Right atrium auricular region (tissue), 2 donors: ENCODE results near the gene ASF1B. TPM values are rescaled to one million over a fixed set of nuclear protein-coding genes. Genes with fewer than 3 reads are reported as not detected.
A peak's percentile ranks its signal among the peaks of the same experiment; 100 is the strongest.

ENCODE experiments used
- DNase-seq: peaks from one replicate; pipeline ENCODE4 v3.0.0-alpha.2; 2019; ENCODE audit warnings: low spot score
- H3K27ac ChIP-seq, 2 donors: fragments of 200-600 bp; sonication (generic); 1 replicate in 1 of 2; 2 replicates in 1 of 2; pipeline ENCODE4 v1.5.1; 2016 to 2019
- H3K27me3 ChIP-seq, 2 donors: fragments of 200-600 bp; sonication (generic); one replicate each; pipeline versions ENCODE4 v1.5.1 to v1.6.0; 2017 to 2019
- H3K36me3 ChIP-seq: fragments of 200-600 bp; sonication (generic); one replicate; pipeline ENCODE4 v1.5.1; 2016
- H3K4me1 ChIP-seq, 2 donors: fragments of 200-600 bp; sonication (generic); one replicate each; pipeline versions ENCODE4 v1.5.1 to v1.6.0; 2017 to 2019
- H3K4me3 ChIP-seq, 2 donors: fragments of 200-600 bp; sonication (generic); 1 replicate in 1 of 2; 2 replicates in 1 of 2; pipeline ENCODE4 v1.5.1; 2017 to 2019; ENCODE audit warnings: mild to moderate bottlenecking in 1 of 2, moderate library complexity in 1 of 2
- H3K9me3 ChIP-seq, 2 donors: fragments of 200-600 bp; sonication (generic); one replicate each; pipeline ENCODE4 v1.5.1; 2019
- CTCF ChIP-seq, 2 donors: fragments of 200-600 bp; sonication (generic); IDR thresholded peaks; one replicate each; pipeline ENCODE4 v1.5.1; 2019; ENCODE audit warnings: antibody characterized with exemption in 2 of 2
- total RNA-seq, 2 donors: library from RNA; depleted of rRNA; stranded (reverse); fragments of >200 nt; gene quantifications; one replicate each; pipeline ENCODE4 v1.1.0, GENCODE V29; 2016

The ASF1B gene
- total RNA-seq, 2 donors from 2014 or later, result 0.43 to 1.4 TPM

- Histone ChIP-seq H3K4me3 (peak overlapping the region in 1 of 2 donors; percentile 20), H3K27ac (no peak overlapping the region), H3K4me1 (peaks cover 0 to 23% of the 10 kb centered on the region in 2 donors), H3K36me3 (peaks cover 31% of the 10 kb centered on the region), H3K27me3 (no peaks in the 10 kb centered on the region), H3K9me3 (no peaks in the 10 kb centered on the region)
- TF ChIP-seq CTCF (IDR thresholded peaks at IDR 0.05), result no peak
- no peak for DNase-seq
Observed at GRCh38 chr19:14167576-14168138, 31.3 kb upstream of the ASF1B start.

- H3K27ac ChIP-seq, result no peak overlapping the region
- peaks cover 31% of the 10 kb centered on the region for H3K36me3 ChIP-seq
- TF ChIP-seq CTCF (IDR thresholded peaks at IDR 0.05), result no peak
Observed at GRCh38 chr19:14166999-14167575, 30.7 kb upstream of the ASF1B start.

GRCh38 chr19:14165990-14166830 is 29.8 kb upstream of the ASF1B start:
- Histone ChIP-seq H3K4me3 (no peak overlapping the region), H3K4me1 (peaks cover 0 to 23% of the 10 kb centered on the region in 2 donors), H3K27me3 (no peaks in the 10 kb centered on the region), H3K27ac (no peak overlapping the region), H3K36me3 (peaks cover 22% of the 10 kb centered on the region), H3K9me3 (no peaks in the 10 kb centered on the region)
- no peak for DNase-seq
- TF ChIP-seq CTCF (IDR thresholded peaks at IDR 0.05), result no peak

More at GRCh38 chr19:14166999-14167575, 30.7 kb upstream of the ASF1B start:
- no peaks in the 10 kb centered on the region for H3K9me3 ChIP-seq
- H3K27me3 ChIP-seq, result no peaks in the 10 kb centered on the region
- peaks cover 0 to 23% of the 10 kb centered on the region in 2 donors for H3K4me1 ChIP-seq
- DNase-seq, result no peak
- H3K4me3 ChIP-seq, result peak overlapping the region in 1 of 2 donors; percentile 20

GRCh38 chr19:14164724-14165493 is 28.5 kb upstream of the ASF1B start:
- Histone ChIP-seq H3K36me3 (peaks cover 12% of the 10 kb centered on the region), H3K27ac (no peak overlapping the region), H3K9me3 (no peaks in the 10 kb centered on the region), H3K4me1 (peaks cover 0 to 23% of the 10 kb centered on the region in 2 donors), H3K4me3 (no peak overlapping the region), H3K27me3 (no peaks in the 10 kb centered on the region)
- no peak for TF ChIP-seq CTCF (IDR thresholded peaks at IDR 0.05)
- no peak for DNase-seq

- TF ChIP-seq CTCF (IDR thresholded peaks at IDR 0.05), result no peak
- H3K27me3 ChIP-seq, result no peaks in the 10 kb centered on the region
- no peak for DNase-seq
- peaks cover 9% of the 10 kb centered on the region for H3K36me3 ChIP-seq
- no peak overlapping the region for H3K27ac ChIP-seq
- H3K4me3 ChIP-seq, result no peak overlapping the region
- H3K4me1 ChIP-seq, result peaks cover 0 to 23% of the 10 kb centered on the region in 2 donors
- no peaks in the 10 kb centered on the region for H3K9me3 ChIP-seq
Observed at GRCh38 chr19:14164082-14164481, 27.7 kb upstream of the ASF1B start.
